ENCODE results near the gene HHEX.

DNA sequence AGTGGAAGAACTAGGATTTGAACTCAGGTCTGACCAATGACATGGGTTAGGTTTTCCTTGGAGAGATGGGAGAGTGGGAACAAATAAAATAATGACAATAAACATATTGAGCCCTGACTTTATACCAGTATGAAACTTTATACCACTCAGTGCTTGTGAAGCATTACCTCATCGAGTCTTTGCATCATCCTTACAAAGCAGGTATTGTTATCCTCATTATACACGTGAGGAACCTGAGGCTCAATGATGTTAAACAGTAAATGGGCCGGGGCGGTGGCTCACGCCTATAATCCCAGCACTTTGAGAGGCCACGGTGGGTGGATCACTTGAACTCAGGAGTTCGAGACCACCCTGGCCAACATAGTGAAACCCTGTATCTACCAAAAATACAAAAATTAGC is 47.7 kb downstream of the HHEX start:
- TF ChIP-seq TCF7 (IDR thresholded peaks at IDR 0.05; ENCODE audit: borderline replicate concordance), result no peak
- TF ChIP-seq SUZ12 (IDR thresholded peaks at IDR 0.05; ENCODE audit: unreplicated experiment), result no peak
- TF ChIP-seq BHLHE40 (IDR thresholded peaks at IDR 0.05; ENCODE audit: borderline replicate concordance in 1 of 2, low read depth in 2 of 2, low read length in 1 of 2), result no peak
- TF ChIP-seq, protein P1, sequence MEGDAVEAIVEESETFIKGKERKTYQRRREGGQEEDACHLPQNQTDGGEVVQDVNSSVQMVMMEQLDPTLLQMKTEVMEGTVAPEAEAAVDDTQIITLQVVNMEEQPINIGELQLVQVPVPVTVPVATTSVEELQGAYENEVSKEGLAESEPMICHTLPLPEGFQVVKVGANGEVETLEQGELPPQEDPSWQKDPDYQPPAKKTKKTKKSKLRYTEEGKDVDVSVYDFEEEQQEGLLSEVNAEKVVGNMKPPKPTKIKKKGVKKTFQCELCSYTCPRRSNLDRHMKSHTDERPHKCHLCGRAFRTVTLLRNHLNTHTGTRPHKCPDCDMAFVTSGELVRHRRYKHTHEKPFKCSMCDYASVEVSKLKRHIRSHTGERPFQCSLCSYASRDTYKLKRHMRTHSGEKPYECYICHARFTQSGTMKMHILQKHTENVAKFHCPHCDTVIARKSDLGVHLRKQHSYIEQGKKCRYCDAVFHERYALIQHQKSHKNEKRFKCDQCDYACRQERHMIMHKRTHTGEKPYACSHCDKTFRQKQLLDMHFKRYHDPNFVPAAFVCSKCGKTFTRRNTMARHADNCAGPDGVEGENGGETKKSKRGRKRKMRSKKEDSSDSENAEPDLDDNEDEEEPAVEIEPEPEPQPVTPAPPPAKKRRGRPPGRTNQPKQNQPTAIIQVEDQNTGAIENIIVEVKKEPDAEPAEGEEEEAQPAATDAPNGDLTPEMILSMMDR (IDR thresholded peaks at IDR 0.05 in 2 of 3, conservative IDR thresholded peaks at IDR 0.05 in 1 of 3; ENCODE audit: control insufficient read depth in 2 of 3, extremely low read depth in 1 of 3, insufficient read depth in 1 of 3, low read depth in 3 of 3, low read length in 3 of 3), result no peak
- TF ChIP-seq NFIC (IDR thresholded peaks at IDR 0.05; ENCODE audit: low read depth, low read length), result no peak
- no peak for TF ChIP-seq POLR2A (IDR thresholded peaks at IDR 0.05; ENCODE audit: low read depth, low read length)
